Measurements from ENCODE around the gene PYCR2. TPM values are rescaled to one million over a fixed set of nuclear protein-coding genes. Genes with fewer than 3 reads are reported as not detected.

The PYCR2 gene
- total and polyA plus RNA-seq, 2 of the 8 experiments (the other 6 are each of a cell fraction or from before 2014, with no cell fraction given), result 79.3 to 84.6 TPM

GRCh38 chr1:225899044-225899925 is 24.8 kb downstream of the PYCR2 start:
- Histone ChIP-seq H3K14ac (ENCODE audit: insufficient read length) (no peak overlapping the region), H3K9ac (replicated peaks in 1 of 4; ENCODE audit: extremely low read depth in 1 of 4, low read depth in 3 of 4, low read length in 3 of 4) (0 out of 7 replicates have a peak overlapping the region, but pooled peaks of 1 of the 4 experiments have one; percentile 29), H3K9me3 (ENCODE audit: insufficient read depth in 2 of 2, low read depth in 1 of 2, low read length in 1 of 2) (no peaks in the 10 kb centered on the region), H4K5ac (ENCODE audit: insufficient read length, low read depth, low read length) (peak overlapping the region; percentile 37), H4K8ac (ENCODE audit: extremely low read depth, insufficient read depth, low read length) (no peak overlapping the region), H2BK20ac (ENCODE audit: low read length) (peak overlapping the region; percentile 99), H3K4me3 (ENCODE audit: extremely low read depth in 1 of 4, insufficient read depth in 2 of 4, low read depth in 3 of 4, low read length in 4 of 4) (peak overlapping the region in 3 of 4 experiments; percentile 1 to 35 (median 17); a peak in 3 of 8 replicates), H3K56ac (replicated peaks; ENCODE audit: insufficient read length, low read depth, low read length) (no peak overlapping the region), H4K91ac (replicated peaks; ENCODE audit: insufficient read length, low read length) (peak overlapping the region; percentile 98), H3K4me2 (ENCODE audit: insufficient read depth in 1 of 2, low read depth in 2 of 2, low read length in 2 of 2) (peak overlapping the region; percentile 29 to 63), H3K79me1 (ENCODE audit: low read depth, low read length) (no peaks in the 10 kb centered on the region), H4K20me1 (replicated peaks in 1 of 2; ENCODE audit: control insufficient read depth in 1 of 2, insufficient read depth in 2 of 2, low read length in 2 of 2) (no peaks in the 10 kb centered on the region), H2BK120ac (replicated peaks; ENCODE audit: low read depth, low read length) (peak overlapping the region; percentile 98), H3K27ac (ENCODE audit: low read depth, low read length) (peak overlapping the region; percentile 52), H2BK12ac (ENCODE audit: low read depth, low read length) (peak overlapping the region; percentile 100), H3K36me3 (ENCODE audit: control insufficient read depth in 2 of 4, insufficient read depth in 4 of 4, low read length in 3 of 4) (no peaks in the 10 kb centered on the region), H3K79me2 (ENCODE audit: control insufficient read depth in 1 of 2, insufficient read depth in 2 of 2, low read length in 2 of 2) (no peaks in the 10 kb centered on the region), H3K4me1 (replicated peaks in 1 of 4; ENCODE audit: control insufficient read depth in 3 of 4, insufficient read depth in 4 of 4, low read length in 3 of 4) (peaks cover 0 to 21% (median 19%) of the 10 kb centered on the region in 4 experiments; a peak in 6 of 7 replicates), H3K23ac (ENCODE audit: insufficient read length) (no peak overlapping the region), H3K27me3 (replicated peaks in 1 of 4; ENCODE audit: control insufficient read depth in 3 of 4, extremely low read depth in 1 of 4, insufficient read depth in 3 of 4, low read length in 3 of 4) (no peaks in the 10 kb centered on the region), H2BK5ac (ENCODE audit: low read depth, low read length) (peak overlapping the region; percentile 93), H2AFZ (ENCODE audit: low read length) (no peak overlapping the region), H2AK5ac (ENCODE audit: low read depth, low read length) (peak overlapping the region; percentile 93), H3K18ac (ENCODE audit: extremely low read depth, low read length) (peak overlapping the region; percentile 99), H2BK15ac (ENCODE audit: low read length) (no peak overlapping the region), H3K4ac (replicated peaks; ENCODE audit: insufficient read length, low read depth, low read length) (peak overlapping the region; percentile 91), H3K23me2 (ENCODE audit: low read depth, low read length) (no peaks in the 10 kb centered on the region)
- ChIA-PET CTCF (ENCODE audit: partially characterized antibody) (interaction anchor here (0.6 to 18.7 kb wide), 7 partner anchors 10 to 424 kb away, joined by 3 to 406 read pairs (median 4); partner anchors contain the start of genes LEFTY1 and TMEM63A), POLR2A (ENCODE audit: partially characterized antibody) (interaction anchor here (1.0 to 5.2 kb wide), 9 partner anchors 9 to 86 kb away, joined by 3 to 63 read pairs (median 4); partner anchors contain the start of genes LEFTY1, PYCR2 and TMEM63A)
- peak; percentile 77 to 94 for DNase-seq (ENCODE audit: low read depth in 1 of 2, low spot score in 2 of 2)
- peak; percentile 63 for FAIRE-seq
- WGBS, 2 experiments (ENCODE audit: extremely low coverage in 1 of 2, insufficient coverage in 1 of 2, insufficient read length in 1 of 2, insufficient replicate concordance in 2 of 2, low coverage in 1 of 2, low lambda C conversion rate in 2 of 2, missing lambda C conversion rate in 1 of 2), result 6% methylated on average over 2 of the region's 4 CpGs; no CpG with 5 or more reads in 1 of the 2 experiments
- TF ChIP-seq RAD21 (IDR thresholded peaks at IDR 0.05 in 1 of 2, conservative IDR thresholded peaks at IDR 0.05 in 1 of 2; ENCODE audit: low read depth in 2 of 2, low read length in 2 of 2) (no peak), BRCA1 (IDR thresholded peaks at IDR 0.05; ENCODE audit: low read depth, low read length) (no peak), TAF1 (IDR thresholded peaks at IDR 0.05; ENCODE audit: low read depth, low read length) (no peak), CTCF (IDR thresholded peaks at IDR 0.05; ENCODE audit: control extremely low read depth in 1 of 3, insufficient read depth in 1 of 3, low read depth in 1 of 3, low read length in 3 of 3) (no peak), SAP30 (IDR thresholded peaks at IDR 0.05; ENCODE audit: insufficient read depth, insufficient replicate concordance, low read length) (no peak), RBBP5 (IDR thresholded peaks at IDR 0.05; ENCODE audit: borderline replicate concordance, low read depth, low read length) (peak; percentile 52; the same call in 1 of the 2 replicates), MAX (IDR thresholded peaks at IDR 0.05) (0 out of 2 replicates have a peak, but pooled peaks have one; percentile 31)
